Stimulated activated naive CD4-positive, alpha-beta T cell treated with Interleukin-2 at 50 U/mL for 16 hours (primary cell): ENCODE results near the gene CRLF1.
"Not testable (repeated sequence)": the region's sequence is repeated elsewhere in the genome, so short reads cannot be mapped to it uniquely, and the experiment has no call there.

Experiments used
- DNase-seq: peaks from one replicate; lab custom pipeline; 2025; lab: John Stamatoyannopoulos, UW

Gene CRLF1

DNA sequence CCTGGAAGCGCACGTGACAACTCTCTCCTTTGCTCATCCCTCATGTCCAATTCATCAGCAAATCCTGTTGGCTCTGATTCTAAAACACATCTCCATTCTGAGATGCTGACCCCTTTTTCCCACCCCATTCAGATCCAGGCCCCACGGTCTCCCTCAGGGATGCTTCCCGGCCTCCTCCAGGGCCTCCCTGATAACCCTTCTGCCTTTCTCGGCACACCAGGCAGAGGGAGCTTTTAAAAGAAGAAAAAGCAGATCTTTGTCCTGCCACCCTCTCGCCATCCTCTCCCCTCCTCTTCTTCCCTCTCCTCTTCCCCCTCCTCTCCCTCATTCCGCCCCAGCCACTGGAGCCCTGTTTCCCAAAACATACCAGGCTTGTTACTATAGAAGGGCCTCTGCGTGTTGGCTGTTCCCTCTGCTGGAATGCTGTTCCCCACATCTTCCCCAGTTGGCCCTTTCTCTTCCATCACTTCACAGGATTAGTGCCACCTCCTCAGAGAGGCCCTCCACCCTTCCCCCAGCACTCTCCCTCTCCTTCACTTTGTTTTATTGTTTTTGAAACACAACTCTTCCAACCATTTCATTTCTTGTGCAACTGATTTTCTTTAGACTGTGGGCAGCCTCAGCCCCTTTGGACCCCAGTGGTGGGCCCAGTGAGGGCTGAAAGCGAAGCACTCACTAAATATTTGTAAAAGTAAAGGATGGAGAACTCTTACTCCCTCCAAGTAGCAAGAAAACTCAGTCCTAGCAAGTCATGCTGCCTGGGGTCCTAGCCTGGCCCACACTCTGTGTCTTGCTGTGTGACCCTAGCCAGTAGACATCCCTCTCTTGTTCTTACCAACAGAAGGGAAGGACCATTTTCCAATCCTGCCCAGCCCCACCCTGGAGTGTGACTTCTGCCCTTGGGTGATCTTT lies 2.5 kb upstream of the CRLF1 start:
- no peak for DNase-seq

- DNase-seq = no peak
These were observed 1.7 kb upstream of the CRLF1 start for GRCh38 chr19:18608102-18608804.

GRCh38 chr19:18607226-18608101 lies 865 bp upstream of the CRLF1 start:
- no peak for DNase-seq

DNA sequence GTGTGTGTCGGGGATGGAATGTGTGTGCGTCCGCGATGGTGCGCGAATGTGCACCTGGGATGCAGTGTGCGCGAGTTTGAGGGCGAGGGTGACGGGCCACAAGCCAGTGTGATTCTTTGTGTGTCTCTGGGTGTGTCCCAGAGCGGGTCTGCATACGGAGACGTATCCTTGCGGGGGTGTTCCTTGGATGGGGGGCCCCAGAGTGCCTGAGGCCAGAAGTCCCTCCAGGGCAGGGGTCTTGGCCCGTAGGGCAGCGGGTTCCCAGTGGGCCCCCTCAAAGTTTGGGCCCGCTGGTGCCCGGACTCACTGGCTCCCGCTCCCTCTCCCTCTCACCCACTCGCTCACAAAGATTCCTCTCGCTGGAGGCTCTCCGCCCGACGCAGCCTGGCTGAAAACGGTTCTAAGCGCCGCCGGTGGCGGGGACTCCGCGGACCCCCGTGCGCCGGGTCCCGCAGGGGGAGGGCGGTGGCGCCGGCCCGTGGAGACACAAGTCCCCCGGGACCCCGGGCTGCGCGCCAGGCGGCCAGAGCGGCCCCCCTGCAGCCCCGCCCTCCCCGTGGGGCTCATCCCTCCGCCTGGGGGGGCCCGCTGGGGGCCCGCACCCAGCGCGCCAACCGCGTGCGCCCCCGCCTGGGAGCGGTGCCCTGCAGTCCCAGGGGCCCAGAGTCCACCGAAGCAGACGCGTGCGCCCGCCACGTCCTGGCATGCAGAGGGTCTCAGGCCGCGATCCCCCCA lies 886 bp downstream of the CRLF1 start:
- no peak for DNase-seq

DNA sequence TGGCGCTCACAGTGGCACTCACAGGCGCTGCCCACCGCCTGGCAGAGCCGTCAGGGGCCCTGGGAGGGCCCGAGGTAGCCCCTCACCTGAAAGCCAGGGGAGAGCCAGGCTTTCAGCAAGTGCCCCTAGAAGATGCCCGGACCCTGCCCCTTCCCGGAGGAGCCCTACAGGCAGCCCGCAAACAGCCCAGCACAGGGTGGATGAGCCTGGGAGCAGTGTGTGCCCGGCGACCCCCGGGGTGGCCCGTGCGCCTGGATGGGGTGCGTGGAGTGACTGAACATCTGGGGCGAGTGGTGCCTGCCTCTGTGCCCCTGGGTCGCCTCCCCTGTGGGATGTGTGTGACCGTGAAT lies 1.4 kb downstream of the CRLF1 start:
- DNase-seq = no peak

- no peak for DNase-seq
These were observed 1.8 kb downstream of the CRLF1 start for GRCh38 chr19:18604820-18605159.

- no peak for DNase-seq
These were observed 2.4 kb downstream of the CRLF1 start for GRCh38 chr19:18603958-18604819.

DNA sequence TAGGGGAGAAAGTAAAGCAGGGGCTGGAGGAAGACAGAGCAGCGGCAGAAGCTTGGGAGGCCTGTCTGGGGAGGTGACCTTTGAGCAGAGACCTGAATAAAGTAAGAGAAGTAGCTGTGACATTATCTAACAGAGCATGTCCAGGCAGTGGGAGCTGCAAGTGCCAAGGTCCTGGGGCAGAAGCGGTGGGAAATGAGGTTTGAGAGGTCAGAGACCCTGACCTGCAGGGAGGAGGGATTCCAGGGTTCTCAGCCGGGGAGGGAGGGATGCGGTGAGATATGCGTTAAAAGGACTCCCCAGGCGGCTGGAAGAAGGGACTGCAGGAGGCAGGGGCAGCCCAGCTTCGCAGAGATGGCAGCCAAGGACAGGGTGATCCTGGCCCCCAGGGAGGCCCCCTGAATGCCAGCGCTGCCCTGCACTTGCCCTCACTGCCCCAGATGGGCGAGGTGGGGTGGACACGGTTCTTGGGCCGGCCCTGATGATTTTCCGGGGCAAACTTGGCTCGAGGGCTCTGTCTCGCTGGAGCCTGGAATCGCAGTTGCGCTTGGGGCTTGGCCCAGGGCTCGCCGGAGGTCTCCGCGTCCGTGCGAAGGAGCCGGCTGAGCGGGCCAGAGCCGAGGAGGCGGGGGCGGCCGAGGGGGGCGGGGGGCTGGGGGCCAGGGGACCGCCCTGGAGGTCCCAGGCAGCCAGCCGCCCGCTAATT lies 3.2 kb downstream of the CRLF1 start:
- no peak for DNase-seq

DNA sequence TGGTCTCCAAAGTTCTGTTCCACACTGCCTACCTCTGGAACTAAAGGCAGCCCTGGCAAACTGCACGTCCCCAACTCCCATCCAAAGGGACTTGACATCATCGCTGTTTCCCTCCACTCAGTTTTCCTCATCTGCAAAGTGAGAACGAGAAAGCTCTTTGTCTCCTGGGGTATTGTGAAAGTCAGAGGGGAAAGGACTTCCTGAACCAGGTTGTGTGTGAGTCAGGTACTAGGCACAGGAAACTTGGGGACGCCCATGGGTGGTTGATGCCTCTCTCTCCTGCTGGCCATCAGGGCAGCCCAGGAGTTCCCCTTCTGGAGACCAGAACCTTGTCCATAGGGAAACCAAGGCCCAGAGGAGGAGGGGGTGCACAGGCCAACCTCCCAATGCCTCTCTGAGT lies 4.7 kb downstream of the CRLF1 start:
- DNase-seq = no peak

- not testable (repeated sequence) for DNase-seq
These were observed 5.8 kb downstream of the CRLF1 start for GRCh38 chr19:18600692-18601397.

DNA sequence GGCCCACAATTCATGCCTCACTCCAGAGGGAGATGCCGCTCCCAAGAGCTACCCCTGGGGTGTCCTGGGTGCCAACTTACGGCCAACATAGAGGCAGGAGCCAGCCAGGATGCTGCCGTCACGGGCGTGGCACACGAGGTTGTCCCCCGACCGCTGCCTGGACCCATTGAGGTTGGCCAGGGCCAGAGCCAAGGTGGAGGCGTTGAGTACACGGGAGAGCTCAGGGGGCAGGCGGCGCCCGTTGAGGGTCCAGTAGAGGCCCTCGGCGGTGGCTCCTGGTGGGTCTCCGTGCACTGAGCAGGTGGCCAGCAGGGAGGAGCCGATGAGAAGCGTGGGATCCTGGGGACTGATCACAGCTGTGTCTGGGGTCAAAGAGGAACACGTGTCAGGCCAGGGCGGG lies 7.1 kb downstream of the CRLF1 start:
- no peak for DNase-seq

GRCh38 chr19:18597809-18598660 lies 8.6 kb downstream of the CRLF1 start:
- no peak for DNase-seq

DNA sequence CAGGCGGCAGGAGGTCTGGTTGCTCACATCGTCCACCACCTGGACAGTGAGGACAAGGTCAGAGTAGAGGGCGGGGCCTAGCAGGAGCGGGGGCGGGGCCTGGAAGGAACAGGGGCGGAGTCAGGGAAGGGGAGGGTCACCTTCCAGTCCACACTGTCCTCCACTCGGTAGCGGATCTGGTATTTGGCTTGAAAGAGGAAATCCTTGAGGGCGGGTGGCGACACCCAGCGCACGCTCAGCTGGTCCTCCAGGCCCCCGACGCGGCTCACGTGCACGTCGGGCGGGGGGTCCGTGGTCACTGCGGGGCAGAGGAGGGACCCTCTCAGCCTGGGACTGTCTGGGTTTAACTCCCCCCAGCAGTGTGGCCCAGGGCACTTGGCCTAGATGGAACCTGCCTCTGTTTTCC lies 9.8 kb downstream of the CRLF1 start:
- no peak for DNase-seq

DNA sequence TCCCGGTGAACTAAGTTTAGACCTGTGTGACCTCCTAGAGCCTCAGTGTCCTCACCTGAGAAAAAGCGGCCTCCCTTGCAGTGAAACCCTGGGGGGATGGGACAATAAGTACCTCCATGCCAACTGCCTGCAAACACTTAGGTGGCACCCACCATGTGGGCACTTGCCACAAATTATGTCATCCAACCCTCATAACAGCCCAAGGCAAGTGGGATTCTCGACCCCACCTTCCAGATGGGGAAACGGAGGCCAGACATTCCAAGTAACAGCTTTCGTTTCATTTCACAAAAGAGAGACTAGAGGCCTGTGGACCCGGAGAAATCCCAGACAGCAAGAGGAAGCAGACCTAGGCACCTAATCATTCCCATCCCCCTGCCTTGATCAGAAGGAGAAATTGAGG lies 11.1 kb downstream of the CRLF1 start:
- DNase-seq = no peak

DNA sequence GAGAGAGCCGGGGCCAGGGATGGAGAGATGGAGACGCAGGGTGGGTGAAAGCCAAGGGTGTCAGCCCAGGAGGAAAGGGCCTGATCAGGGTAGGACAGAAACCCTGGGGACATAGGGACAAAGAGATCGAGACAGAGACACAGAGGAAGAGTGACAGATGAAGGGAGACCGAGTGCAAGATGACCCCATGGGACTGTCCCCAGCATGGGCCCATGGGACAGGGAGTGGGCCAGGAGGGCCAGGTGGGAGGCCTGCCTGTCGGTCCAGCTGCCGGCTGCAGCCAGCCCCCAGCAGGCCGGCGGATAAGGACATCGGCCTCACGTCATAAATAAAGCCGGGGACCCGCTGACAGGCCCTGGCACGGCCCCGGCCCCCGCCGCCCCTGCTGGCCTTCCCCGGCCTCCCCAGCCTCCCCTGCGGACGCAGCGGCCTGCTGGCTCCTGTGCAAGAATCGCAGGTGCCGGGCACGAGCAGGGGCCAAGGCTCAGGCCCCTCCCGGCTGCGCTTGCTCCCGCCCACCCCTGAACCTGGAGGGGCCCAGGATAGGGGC lies 11.7 kb downstream of the CRLF1 start:
- no peak for DNase-seq

GRCh38 chr19:18594096-18594823 lies 12.3 kb downstream of the CRLF1 start:
- peak; percentile 60 for DNase-seq

GRCh38 chr19:18593367-18594095 lies 13.1 kb downstream of the CRLF1 start:
- no peak for DNase-seq
